Measurements from ENCODE around the gene NFAT5. TPM values are rescaled to one million over a fixed set of nuclear protein-coding genes. Genes with fewer than 3 reads are reported as not detected.
"Not testable (repeated sequence)": the region's sequence is repeated elsewhere in the genome, so short reads cannot be mapped to it uniquely, and the experiment has no call there.

Gene NFAT5, protein sequence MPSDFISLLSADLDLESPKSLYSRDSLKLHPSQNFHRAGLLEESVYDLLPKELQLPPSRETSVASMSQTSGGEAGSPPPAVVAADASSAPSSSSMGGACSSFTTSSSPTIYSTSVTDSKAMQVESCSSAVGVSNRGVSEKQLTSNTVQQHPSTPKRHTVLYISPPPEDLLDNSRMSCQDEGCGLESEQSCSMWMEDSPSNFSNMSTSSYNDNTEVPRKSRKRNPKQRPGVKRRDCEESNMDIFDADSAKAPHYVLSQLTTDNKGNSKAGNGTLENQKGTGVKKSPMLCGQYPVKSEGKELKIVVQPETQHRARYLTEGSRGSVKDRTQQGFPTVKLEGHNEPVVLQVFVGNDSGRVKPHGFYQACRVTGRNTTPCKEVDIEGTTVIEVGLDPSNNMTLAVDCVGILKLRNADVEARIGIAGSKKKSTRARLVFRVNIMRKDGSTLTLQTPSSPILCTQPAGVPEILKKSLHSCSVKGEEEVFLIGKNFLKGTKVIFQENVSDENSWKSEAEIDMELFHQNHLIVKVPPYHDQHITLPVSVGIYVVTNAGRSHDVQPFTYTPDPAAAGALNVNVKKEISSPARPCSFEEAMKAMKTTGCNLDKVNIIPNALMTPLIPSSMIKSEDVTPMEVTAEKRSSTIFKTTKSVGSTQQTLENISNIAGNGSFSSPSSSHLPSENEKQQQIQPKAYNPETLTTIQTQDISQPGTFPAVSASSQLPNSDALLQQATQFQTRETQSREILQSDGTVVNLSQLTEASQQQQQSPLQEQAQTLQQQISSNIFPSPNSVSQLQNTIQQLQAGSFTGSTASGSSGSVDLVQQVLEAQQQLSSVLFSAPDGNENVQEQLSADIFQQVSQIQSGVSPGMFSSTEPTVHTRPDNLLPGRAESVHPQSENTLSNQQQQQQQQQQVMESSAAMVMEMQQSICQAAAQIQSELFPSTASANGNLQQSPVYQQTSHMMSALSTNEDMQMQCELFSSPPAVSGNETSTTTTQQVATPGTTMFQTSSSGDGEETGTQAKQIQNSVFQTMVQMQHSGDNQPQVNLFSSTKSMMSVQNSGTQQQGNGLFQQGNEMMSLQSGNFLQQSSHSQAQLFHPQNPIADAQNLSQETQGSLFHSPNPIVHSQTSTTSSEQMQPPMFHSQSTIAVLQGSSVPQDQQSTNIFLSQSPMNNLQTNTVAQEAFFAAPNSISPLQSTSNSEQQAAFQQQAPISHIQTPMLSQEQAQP (N-terminal part only)
- polyA plus RNA-seq (ENCODE audit: insufficient read length) = 15.2 TPM

DNA sequence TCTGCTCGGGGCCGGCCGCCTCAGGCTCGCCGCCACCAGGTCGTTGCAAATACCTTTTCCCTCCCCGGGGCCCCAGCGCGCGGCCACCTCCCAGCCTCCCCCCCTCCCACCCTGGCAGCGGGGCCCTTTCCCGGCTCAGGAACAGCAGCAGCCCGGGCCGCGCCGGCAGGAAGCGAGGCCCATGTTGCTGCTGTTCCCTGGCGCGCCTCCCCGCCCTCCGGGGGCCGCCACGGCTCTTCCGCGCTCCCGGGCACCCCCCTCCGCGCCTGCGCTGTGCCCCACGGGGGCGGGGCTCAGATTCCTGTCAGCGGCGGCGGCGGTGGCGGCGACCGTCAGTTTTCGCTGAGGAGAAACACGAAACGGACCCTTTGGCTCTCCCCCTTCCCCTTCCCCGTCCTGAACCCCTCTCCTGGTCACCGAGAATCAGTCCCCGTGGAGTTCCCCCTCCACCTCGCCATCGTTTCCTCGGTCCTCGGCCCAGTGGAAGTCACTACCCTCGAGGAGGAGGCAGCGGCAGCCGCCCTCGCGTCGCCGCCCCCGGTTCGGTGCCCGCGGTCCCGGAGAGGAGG is at the start of gene NFAT5:
TSS of gene NFAT5 (plus strand) at position 296 of the 569 bp plus-strand sequence. CDS start 336 bp downstream, outside the sequence.
- DNase-seq (ENCODE audit: low read depth) = no peak

DNA sequence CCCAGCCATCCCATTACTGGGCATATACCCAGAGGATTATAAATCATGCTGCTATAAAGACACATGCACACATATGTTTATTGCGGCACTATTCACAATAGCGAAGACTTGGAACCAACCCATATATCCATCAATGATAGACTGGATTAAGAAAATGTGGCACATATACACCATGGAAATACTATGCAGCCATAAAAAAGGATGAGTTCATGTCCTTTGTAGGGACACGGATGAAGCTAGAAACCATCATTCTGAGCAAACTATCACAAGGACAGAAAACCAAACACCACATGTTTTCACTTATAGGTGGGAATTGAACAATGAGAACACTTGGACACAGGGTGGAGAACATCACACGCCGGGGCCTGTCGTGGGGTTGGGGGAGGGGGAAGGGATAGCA is 47.9 kb upstream of the NFAT5 start:
- not testable (repeated sequence) for DNase-seq (ENCODE audit: low read depth)

DNA sequence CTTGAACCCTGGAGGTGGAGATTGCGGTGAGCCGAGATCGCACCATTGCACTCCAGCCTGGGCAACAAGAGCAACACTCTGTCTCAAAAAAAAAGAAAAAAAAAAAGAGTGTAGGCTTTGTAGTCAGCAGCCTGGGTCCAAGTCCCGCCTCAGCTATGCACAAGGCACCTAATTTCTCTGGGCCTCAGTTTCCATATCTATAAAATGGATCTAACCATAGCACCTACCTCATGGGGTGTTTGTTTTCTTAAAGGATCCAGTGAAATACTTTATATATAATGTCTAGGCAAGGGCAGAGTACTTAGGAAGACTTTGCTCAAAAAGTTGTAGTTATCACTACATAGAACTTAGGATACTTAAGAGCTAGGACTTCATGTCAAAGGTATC is 45.4 kb upstream of the NFAT5 start:
- DNase-seq (ENCODE audit: low read depth) = no peak

DNA sequence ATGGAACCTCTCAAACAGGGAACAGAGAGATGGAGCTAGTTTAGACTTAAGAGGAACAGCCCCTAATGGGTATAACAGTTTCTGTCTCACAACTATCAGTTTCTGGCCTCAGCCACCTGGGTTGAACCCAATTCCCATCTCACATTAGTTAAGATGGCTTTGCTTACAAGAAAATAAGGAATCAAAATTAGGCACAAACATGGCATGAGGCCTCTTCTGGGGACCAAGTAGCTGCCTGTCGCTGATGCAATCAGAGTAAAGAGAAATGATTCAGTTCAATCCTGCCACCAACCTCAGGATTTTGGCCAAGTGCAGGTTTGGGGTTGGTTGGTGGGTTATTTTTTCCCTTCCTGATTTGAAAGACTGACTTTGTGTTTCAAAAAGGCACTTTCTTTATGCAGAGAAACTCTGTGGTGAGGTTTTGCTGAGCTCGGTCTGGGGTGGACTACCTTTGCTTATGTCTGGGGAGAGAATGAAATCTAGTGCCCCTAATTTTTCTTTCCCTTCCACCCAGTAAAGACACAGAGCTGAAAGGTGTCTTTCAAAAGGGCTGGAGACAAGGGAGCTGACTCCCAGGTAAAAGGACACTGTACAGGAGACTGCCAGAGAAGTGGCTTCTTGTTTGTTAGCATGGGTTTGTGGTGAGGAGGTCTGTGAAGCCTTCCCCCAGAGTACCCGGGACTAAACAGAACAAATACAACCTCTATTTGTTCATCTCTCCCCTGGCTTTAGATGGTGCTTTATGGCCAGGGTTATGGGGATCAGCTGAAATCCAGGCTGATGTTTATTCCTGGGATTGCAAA is 44.8 kb upstream of the NFAT5 start:
- DNase-seq (ENCODE audit: low read depth) = no peak

DNA sequence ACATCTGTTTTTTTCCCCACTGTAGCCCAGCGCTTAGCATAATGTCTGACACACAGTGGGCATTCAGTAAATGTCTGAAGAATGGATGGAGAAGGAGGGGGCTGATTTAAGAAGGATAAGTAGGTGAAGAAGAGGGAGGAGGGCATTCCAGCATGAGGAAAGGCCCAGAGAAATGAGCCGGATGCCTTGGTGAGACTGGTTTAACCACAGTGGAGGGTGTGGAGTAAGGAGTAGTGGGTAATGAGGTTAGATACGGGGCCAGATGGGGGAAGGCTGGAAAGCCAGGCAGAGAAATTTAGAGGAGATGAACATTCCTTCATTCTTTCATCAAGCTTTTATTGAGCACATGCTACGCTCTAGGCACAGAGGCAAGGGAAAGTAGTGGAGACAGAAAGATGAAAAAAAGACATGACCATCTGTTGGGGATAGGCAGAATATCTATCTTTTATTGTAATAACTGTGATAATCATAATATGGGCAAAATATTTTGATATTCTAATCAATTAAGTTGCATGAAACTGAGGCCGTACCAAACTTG is 43.7 kb upstream of the NFAT5 start:
- no peak for DNase-seq (ENCODE audit: low read depth)

DNA sequence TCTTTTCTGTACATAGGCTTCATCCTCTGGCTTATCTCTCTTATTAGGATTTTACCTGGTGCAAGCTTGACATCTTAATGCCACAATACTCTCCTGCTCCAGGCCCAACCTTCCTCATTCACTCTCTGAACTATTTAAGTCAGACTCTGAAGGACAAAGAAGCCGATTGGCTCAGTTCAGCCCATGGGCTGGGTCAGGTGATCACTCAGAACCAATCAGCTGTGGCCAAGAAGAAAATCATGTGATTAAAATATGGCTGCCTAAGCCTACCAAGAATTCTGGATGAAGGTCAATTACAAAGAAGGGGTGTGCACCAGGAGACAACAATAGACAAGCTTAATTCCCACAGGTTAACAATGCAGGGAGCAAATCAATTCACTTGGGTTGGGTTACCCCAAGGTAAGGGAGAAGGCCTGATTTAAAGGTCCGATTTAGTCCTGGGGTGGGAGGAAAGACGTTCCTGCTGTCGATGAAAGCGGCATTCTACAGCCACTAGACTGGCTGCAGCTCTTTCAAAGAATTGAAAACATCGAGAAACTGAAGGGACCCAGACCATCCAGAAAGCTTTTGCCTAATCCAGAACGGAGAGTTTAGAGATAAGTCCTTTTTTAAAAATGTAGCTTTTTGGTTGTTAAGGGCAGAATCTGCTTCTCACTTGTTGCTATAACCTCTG is 42.9 kb upstream of the NFAT5 start:
- DNase-seq (ENCODE audit: low read depth) = no peak

DNA sequence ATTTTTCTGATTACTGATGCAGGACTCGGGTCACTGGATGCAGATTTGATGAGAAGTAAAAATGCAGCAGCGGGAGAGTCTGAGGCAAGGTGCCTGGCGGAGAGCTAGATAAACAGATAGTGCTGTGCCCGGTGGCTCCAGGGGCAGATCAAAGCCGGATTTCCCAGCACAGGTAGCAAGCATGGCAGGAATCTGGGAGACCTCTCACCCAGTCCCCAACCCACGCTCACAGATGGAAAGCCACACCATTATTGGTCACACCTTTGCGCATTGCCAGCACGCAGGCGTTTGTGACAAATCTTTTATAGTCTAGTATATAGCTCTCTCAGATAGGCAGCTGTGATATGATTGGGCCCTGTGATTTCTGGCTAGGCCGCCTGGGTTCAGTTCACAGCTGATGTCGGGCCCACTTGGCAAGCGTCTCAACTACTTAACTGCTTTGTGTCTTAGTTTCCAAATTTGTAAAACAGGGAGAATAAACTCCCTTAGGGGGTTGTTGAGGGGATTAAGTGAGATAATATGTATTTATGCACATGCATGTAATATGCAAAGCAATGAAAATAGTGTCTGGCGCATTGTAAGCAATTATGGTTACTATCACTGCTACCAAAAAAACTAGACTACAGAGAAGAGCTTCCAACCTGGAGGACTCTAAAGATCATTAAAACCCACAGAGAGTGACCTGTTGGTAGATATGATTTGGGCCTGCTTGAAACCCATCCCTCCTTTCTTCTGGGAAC is 42.0 kb upstream of the NFAT5 start:
- DNase-seq (ENCODE audit: low read depth) = no peak

DNA sequence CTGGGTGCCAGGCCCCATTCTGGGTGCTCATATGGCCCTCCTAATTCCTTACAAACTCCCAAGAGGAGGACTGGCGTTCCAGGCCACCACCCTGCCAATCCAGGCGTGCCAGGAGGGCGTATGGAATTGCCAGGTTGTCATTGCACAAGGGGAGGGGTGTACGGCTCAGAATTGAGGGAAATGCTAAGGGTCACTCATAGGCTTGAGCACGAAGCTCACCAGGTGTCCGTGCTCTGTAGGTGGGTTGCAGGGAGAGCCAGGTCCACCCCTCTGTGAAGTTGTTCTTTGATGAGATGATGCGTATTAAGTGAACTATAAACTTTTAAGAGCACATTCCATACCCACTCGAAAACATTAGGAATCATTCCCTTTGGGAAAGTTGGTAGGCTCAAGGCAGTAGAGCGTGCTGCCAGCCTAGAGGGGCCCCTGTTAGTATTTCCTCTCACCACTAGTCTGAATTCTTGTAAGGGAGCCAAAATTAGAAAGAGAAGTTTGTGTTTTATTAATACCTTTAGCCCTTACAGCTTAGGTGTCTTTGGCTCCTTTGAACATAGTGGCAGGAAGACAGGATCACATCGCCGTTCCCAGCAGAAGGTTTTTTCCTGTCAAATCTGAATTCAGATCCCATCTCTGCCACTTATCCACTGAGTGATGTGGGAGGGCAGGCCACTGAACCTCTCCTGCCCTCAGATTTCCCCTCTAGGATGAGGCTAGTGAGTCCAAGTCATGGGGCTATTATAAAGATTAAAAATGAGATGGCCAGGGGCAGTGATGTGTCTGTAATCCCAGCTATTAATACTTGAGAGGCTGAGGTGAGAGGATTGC is 38.7 kb upstream of the NFAT5 start:
- DNase-seq (ENCODE audit: low read depth) = no peak

DNA sequence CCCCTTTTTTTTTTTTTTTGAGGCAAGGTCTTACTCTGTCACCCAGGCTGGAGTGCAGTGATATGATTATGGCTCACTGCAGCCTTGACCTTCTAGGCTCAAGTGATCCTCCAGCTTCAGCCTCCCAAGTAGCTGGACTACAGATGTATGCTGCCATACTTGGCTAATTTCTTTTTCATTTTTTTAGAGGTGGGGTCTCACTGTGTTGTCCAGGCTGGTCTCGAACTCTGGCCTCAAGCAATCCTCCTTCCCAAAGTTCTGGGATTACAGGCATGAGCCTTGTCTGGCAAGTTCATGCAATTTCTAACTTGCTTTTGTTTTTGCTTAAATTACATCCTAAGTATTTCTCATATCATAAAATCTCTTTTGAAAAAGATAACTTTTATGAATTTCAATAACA is 33.8 kb upstream of the NFAT5 start:
- DNase-seq (ENCODE audit: low read depth) = no peak

DNA sequence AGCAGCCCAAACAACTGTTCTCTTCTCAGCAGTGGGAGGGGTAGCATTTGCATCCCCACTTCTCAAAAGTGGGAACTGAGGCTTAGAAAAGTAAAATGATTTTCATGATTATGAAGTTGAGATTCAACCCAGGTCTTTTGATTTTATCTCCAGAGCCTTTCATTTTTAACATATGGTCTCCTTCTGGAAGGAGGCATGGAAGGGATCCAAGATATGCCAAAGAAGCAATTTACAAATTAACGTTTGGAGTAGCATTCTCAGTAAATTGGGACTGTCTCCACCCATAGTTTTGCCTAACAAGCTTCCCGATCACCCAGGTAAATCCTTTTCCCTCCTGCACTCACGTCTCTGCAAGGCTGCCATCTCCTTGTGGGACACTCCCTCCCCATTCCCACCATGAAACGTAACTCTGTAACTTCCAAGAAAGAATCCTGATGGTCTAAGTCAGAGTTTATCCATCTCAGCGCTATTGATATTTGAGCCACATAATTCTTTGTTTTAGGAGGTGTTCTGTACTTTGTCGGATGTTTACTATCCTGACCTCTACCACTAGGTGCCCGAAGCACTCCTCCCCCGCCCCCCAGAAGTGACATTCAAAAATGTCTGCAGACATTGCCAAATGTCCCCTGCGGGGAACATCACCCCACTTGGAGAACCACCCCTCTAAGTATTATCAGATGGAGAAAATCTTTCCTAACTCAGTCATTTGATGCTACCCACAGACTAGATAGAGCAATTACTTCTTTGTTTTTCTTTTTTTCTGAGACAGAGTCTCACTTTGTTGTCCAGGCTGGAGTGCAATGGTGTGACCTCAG is 32.9 kb upstream of the NFAT5 start:
- DNase-seq (ENCODE audit: low read depth) = no peak

DNA sequence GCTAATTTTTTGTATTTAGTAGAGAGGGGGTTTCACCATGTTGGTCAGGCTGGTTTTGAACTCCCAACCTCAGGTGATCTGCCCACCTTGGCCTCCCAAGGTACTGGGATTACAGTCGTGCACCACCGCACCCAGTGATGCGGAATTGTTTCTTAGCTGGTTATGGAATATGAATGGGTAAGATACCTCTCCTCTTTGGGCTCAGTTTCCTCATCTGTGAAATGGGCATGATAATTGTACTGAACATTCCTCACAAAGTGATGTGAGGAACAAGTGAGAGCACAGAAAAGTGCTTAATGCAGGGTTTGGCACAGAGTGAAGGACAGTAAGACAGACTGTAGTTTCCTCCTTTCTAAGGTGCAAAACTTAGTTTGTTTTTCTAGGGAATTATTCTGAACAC is 31.0 kb upstream of the NFAT5 start:
- DNase-seq (ENCODE audit: low read depth) = no peak

DNA sequence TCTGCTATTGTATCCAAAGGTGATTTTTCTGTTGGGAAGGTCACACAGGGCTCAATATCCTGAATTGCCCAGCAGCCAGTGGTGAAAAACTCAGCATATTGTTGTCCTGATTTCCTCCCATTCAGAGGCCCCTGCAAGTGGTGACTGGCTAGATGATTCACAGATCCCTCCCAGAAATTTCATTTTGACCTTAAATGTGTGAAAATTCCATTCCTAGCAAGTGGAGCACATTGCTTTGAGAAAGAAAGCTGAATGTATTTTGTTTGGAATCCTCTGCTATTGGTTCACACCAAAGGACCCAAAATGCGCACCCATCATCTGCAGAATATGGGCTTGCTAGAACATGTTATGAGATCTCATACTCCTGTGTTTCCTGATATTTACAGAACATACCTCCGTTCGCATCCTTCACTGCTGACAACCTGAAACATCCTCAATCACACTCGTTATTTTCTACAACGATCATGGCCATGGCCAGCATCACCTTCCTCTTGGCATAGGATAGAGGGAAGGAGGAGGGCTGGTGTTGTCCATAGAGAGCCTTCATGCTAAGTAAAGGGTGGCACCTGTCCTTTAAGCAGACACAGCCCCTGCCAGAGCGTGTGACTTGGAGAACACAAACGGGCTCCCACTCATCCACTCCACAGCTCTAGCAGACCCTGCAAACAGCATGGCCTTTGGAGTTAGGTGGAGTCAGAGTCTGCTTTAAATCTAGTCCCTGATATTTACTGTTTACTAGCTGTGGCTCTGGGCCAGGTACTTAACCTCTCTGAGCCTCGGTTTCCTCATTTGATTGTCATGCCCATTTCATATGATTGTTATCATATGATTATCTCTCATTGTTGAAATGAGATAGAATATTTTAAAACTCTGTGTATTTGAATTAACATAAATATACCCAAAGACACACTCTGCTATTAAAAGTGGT is 30.4 kb upstream of the NFAT5 start:
- DNase-seq (ENCODE audit: low read depth) = no peak

DNA sequence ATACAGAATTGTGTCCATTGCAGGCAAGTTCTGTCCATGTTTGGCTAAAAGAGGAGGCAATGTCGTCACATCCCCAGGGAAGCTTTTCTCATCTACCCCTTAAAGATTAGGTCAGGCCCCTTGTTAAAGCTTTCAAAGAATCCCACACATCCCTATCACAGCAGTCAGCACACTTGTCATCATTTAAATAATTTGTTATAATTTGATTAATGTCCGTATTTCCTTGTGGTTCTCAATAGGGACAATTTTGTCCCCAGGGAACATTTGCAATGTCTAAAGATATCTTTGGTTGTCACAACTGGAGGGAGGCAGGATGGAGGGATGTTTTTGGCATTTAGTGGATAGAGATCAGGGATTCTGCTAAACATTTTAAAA is 28.1 kb upstream of the NFAT5 start:
- no peak for DNase-seq (ENCODE audit: low read depth)

DNA sequence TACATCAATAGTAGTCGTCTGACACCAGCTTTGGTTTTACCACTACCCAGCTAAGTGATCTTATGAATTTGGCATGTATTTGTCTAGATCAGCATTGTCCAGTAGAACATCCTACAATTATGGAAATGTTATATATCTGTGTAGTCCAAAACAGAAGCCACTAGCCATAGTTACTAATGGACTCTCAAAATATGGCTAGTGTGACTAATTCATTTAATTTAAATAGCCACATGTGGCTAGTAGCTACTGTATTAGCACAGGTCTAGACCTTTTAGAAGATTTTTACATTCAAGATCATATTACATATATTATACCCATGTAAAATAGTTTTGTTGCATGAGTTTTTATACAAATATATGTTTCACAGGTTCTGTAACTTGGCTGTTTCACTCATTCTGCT is 27.0 kb upstream of the NFAT5 start:
- no peak for DNase-seq (ENCODE audit: low read depth)

DNA sequence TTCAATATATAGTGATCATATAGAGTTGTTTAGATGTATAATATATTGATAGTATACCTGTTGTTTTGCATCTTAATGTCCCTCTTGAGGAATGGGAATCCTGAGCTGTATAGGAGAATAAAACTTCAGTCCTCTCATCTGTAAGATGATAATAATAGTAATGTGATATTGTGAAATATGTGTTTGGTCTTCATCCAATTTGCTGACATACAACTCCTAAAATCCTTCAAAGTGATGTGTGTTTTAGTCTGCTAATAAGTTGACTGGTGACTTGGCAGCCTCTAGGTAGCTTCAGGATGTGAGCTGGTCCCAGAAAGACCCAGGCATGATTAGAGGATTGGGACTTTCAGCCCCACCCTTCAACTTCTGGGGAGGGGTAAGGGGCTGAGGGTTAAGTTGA is 22.8 kb upstream of the NFAT5 start:
- no peak for DNase-seq (ENCODE audit: low read depth)

DNA sequence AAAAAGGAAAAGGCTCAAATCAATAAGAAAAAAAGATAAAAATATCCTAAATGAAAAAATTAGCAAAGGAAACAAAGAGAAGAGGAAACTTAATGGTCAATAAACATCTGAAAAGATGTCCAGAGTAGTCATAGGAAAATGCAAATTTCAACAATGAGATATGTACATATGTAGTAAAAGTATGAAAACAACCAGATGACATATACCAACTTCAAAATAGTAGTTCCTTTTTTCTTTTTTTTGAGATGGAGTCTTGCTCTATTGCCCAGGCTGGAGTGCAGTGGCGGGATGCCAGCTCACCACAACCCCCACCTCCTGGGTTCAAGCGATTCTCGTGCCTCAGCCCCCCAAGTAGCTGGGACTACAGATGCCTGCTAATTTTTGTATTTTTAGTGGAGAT is 21.7 kb upstream of the NFAT5 start:
- DNase-seq (ENCODE audit: low read depth) = no peak

DNA sequence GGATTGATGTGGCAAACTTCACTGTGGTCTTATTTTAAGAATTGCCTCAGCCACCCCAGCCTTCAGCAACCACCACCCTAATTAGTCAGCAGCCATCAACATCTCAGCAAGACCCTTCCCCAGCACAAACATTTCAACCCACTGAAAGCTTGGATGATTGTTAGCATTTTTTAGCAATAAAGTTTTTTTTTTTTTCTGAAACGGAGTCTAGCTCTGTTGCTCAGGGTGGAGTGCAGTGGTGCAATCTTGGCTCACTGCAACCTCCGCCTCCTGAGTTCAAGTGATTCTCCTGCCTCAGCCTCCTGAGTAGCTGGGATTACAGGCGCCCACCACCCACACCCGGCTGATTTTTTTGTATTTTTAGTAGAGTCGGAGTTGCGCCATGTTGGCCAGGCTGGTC is 19.1 kb upstream of the NFAT5 start:
- not testable (repeated sequence) for DNase-seq (ENCODE audit: low read depth)

All from forelimb muscle (tissue), 1 donor.